Right lung (tissue), 2 donors: ENCODE results near the gene MSL3B.
A peak's percentile ranks its signal among the peaks of the same experiment; 100 is the strongest.

Experiments used
- DNase-seq, 2 donors: peaks; one replicate each; pipeline ENCODE4 v3.0.0-alpha.2; 2013

MSL3B gene

GRCh38 chr2:233853353-233853752 lies 14.8 kb downstream of the MSL3B start:
- DNase-seq, result no peak

GRCh38 chr2:233852056-233852455 lies 16.1 kb downstream of the MSL3B start:
- DNase-seq, result no peak

GRCh38 chr2:233851169-233851568 lies 17.0 kb downstream of the MSL3B start:
- DNase-seq, result no peak

- DNase-seq, result no peak
Measured at GRCh38 chr2:233850745-233851144, 17.4 kb downstream of the MSL3B start.

- no peak for DNase-seq
Measured at GRCh38 chr2:233849607-233850271, 18.4 kb downstream of the MSL3B start.

- no peak for DNase-seq
Measured at GRCh38 chr2:233848276-233848675, 19.9 kb downstream of the MSL3B start.

- DNase-seq, result no peak
Measured at GRCh38 chr2:233847248-233847898, 20.8 kb downstream of the MSL3B start.

GRCh38 chr2:233846387-233847247 lies 21.6 kb downstream of the MSL3B start:
- DNase-seq, result no peak

GRCh38 chr2:233845301-233846060 lies 22.7 kb downstream of the MSL3B start:
- peak in 1 of 2 donors; percentile 9 for DNase-seq

- no peak for DNase-seq
Measured at GRCh38 chr2:233844836-233845235, 23.4 kb downstream of the MSL3B start.

- no peak for DNase-seq
Measured at GRCh38 chr2:233844064-233844807, 23.9 kb downstream of the MSL3B start.

- no peak for DNase-seq
Measured at GRCh38 chr2:233841183-233841582, 27.0 kb downstream of the MSL3B start.

- no peak for DNase-seq
Measured at GRCh38 chr2:233840520-233840919, 27.7 kb downstream of the MSL3B start.

GRCh38 chr2:233839447-233839820 lies 28.8 kb downstream of the MSL3B start:
- DNase-seq, result no peak

GRCh38 chr2:233838726-233839446 lies 29.3 kb downstream of the MSL3B start:
- DNase-seq, result no peak

GRCh38 chr2:233838251-233838650 lies 29.9 kb downstream of the MSL3B start:
- no peak for DNase-seq

GRCh38 chr2:233837694-233838229 lies 30.4 kb downstream of the MSL3B start:
- no peak for DNase-seq

- DNase-seq, result no peak
Measured at GRCh38 chr2:233836359-233836758, 31.8 kb downstream of the MSL3B start.

GRCh38 chr2:233835230-233836186 lies 32.7 kb downstream of the MSL3B start:
- no peak for DNase-seq
